PC-3 (cell line): ENCODE measurements around the gene CALML4. TPM values are rescaled to one million over a fixed set of nuclear protein-coding genes. Genes with fewer than 3 reads are reported as not detected.
"Not testable (repeated sequence)": the region's sequence is repeated elsewhere in the genome, so short reads cannot be mapped to it uniquely, and the experiment has no call there.

Experiments
- ATAC-seq: fragments of 200-7000 bp; cut with Tn5 transposase; 2 replicates; pipeline ENCODE4 v1.9.1; 2020; ENCODE audit warnings: mild to moderate bottlenecking, moderate library complexity
- BruUV-seq: library from RNA; stranded (reverse); fragments of 400-500 nt; replicated peaks from 2 replicates; lab custom pipeline; 2021; lab: Mats Ljungman, UMichigan
- CTCF ChIA-PET: fragments of 300-600 bp; sonication (Branson Sonifier 250); formaldehyde crosslinking; loops from one replicate; lab custom pipeline; 2022; ENCODE audit warnings: antibody characterized with exemption; lab: Charles Lee
- POLR2A ChIA-PET: fragments of 300-600 bp; sonication (Branson Sonifier 250); formaldehyde crosslinking; loops from one replicate; lab custom pipeline; 2022; ENCODE audit warnings: antibody characterized with exemption; ENCODE audit not compliant: unreplicated experiment; lab: Charles Lee
- DNase-seq: peaks from one replicate; pipeline ENCODE4 v3.0.0-alpha.2; 2015
- H2AFZ ChIP-seq: fragments of 300-600 bp; sonication (generic); 2 replicates; pipeline ENCODE4 v1.6.0; 2016; ENCODE audit warnings: antibody characterized with exemption, low read length
- H3F3A ChIP-seq: fragments of 300-600 bp; sonication (generic); one replicate; pipeline ENCODE4 v1.6.0; 2017; ENCODE audit warnings: antibody characterized with exemption, low read length, control low read depth, mild to moderate bottlenecking; ENCODE audit not compliant: unreplicated experiment
- H3K27ac ChIP-seq: fragments of 300-600 bp; sonication (generic); 2 replicates; pipeline ENCODE4 v1.5.1; 2016; ENCODE audit warnings: mild to moderate bottlenecking, low read length
- H3K27me3 ChIP-seq: fragments of 300-600 bp; sonication (generic); 2 replicates; pipeline ENCODE4 v1.6.1; 2016; ENCODE audit warnings: low read length, mixed read lengths
- H3K36me3 ChIP-seq: fragments of 300-600 bp; sonication (generic); 2 replicates; pipeline ENCODE4 v1.6.1; 2016; ENCODE audit warnings: low read depth, mixed run types, low read length, mixed read lengths
- H3K4me1 ChIP-seq: fragments of 300-600 bp; sonication (generic); 2 replicates; pipeline ENCODE4 v1.5.1; 2016; ENCODE audit warnings: low read length; ENCODE audit not compliant: insufficient read depth
- H3K4me2 ChIP-seq: fragments of 300-600 bp; sonication (generic); 2 replicates; pipeline ENCODE4 v1.6.0; 2016; ENCODE audit warnings: low read length
- H3K4me3 ChIP-seq: fragments of 300-600 bp; sonication (generic); 2 replicates; pipeline ENCODE4 v1.5.1; 2016; ENCODE audit warnings: mild to moderate bottlenecking, low read length, mixed read lengths
- H3K79me2 ChIP-seq: fragments of 300-600 bp; sonication (generic); 2 replicates; pipeline ENCODE4 v1.6.1; 2017; ENCODE audit warnings: low read length, mixed read lengths
- H3K9ac ChIP-seq: fragments of 300-600 bp; sonication (generic); 2 replicates; pipeline ENCODE4 v1.6.0; 2016; ENCODE audit warnings: mild to moderate bottlenecking, low read length
- H3K9me2 ChIP-seq: fragments of 300-600 bp; sonication (generic); replicated peaks from 2 replicates; pipeline ENCODE4 v1.6.1; 2016; ENCODE audit warnings: mixed run types, low read length, mixed read lengths
- H3K9me3 ChIP-seq: fragments of 300-600 bp; sonication (generic); 2 replicates; pipeline ENCODE4 v1.6.1; 2016; ENCODE audit warnings: low read length, mixed read lengths
- H4K20me1 ChIP-seq: fragments of 300-600 bp; sonication (generic); 2 replicates; pipeline ENCODE4 v1.6.1; 2016; ENCODE audit warnings: low read length, mixed read lengths
- CTCF ChIP-seq: fragments of 300-600 bp; sonication (generic); conservative IDR thresholded peaks from 2 replicates; pipeline ENCODE4 v1.5.1; 2017; ENCODE audit warnings: antibody characterized with exemption, low read depth, mild to moderate bottlenecking, low read length
- EZH2 ChIP-seq: fragments of 300-600 bp; sonication (generic); IDR thresholded peaks from one replicate; pipeline ENCODE4 v1.6.1; 2017; ENCODE audit warnings: antibody characterized with exemption, mild to moderate bottlenecking, low read length; ENCODE audit not compliant: unreplicated experiment
- EZH2phosphoT487 ChIP-seq: fragments of 300-600 bp; sonication (generic); IDR thresholded peaks from 2 replicates; pipeline ENCODE4 v1.6.1; 2018; ENCODE audit warnings: mild to moderate bottlenecking, antibody characterized with exemption, low read length, borderline replicate concordance
- intact Hi-C: fragments of 100-400 bp; cut with micrococcal nuclease; formaldehyde crosslinking; loops from 2 replicates; pipeline ENCODE4 v1.9.0; 2023
- total RNA-seq: library from RNA; depleted of rRNA; stranded (reverse); fragments of >200 nt; gene quantifications from 2 replicates; pipeline ENCODE4 v1.2.3, GENCODE V29; 2014

Gene CALML4
- total RNA-seq, 1 experiment from 2014 or later: 4.8 TPM

- DNase-seq, H3K36me3 ChIP-seq, H3K27ac ChIP-seq, BruUV-seq, intact Hi-C loops, H3K9me2 ChIP-seq, H4K20me1 ChIP-seq, H2AFZ ChIP-seq, H3K4me3 ChIP-seq, H3K4me1 ChIP-seq, H3K9me3 ChIP-seq, POLR2A ChIA-PET, ATAC-seq, H3K4me2 ChIP-seq, H3K27me3 ChIP-seq, H3K9ac ChIP-seq, CTCF ChIA-PET, H3F3A ChIP-seq: not testable (repeated sequence)
- peaks cover 65% of the 10 kb centered on the region for H3K79me2 ChIP-seq
Observed at GRCh38 chr15:68221530-68222431, 16.6 kb upstream of the CALML4 start.

- Histone ChIP-seq H3F3A (no peaks in the 10 kb centered on the region), H3K79me2 (peaks cover 65% of the 10 kb centered on the region), H3K36me3 (peaks cover 3% of the 10 kb centered on the region; the same call in 1 of the 2 replicates), H3K4me1 (no peaks in the 10 kb centered on the region), H3K9ac (no peak overlapping the region), H2AFZ (no peak overlapping the region), H3K4me3 (no peak overlapping the region), H3K27ac (no peak overlapping the region), H4K20me1 (0 out of 2 replicates have a peak, but pooled peaks cover 7% of the 10 kb centered on the region), H3K9me2 (no peaks in the 10 kb centered on the region), H3K4me2 (no peak overlapping the region), H3K27me3 (no peaks in the 10 kb centered on the region), H3K9me3 (no peaks in the 10 kb centered on the region)
- BruUV-seq: no TSS peak
- ATAC-seq: no peak
- DNase-seq: no peak
- intact Hi-C loops: no loop called here
- ChIA-PET POLR2A (no interaction called here), CTCF (no interaction called here)
- TF ChIP-seq CTCF (no peak), EZH2 (no peak), EZH2phosphoT487 (no peak)
Observed at GRCh38 chr15:68220967-68221366, 15.8 kb upstream of the CALML4 start.

GRCh38 chr15:68220489-68220888, 15.4 kb upstream of the CALML4 start:
- H3K27me3 ChIP-seq: no peaks in the 10 kb centered on the region
- no peaks in the 10 kb centered on the region for H3K9me3 ChIP-seq
- H2AFZ ChIP-seq: no peak overlapping the region
- CTCF ChIA-PET: no interaction called here
- 0 out of 2 replicates have a peak, but pooled peaks cover 7% of the 10 kb centered on the region for H4K20me1 ChIP-seq
- intact Hi-C loops: no loop called here
- H3K27ac ChIP-seq: no peak overlapping the region
- H3K4me3 ChIP-seq: no peak overlapping the region
- H3K9me2 ChIP-seq: no peaks in the 10 kb centered on the region
- BruUV-seq: no TSS peak
- POLR2A ChIA-PET: no interaction called here
- DNase-seq (no peak), ATAC-seq (no peak)
- no peak overlapping the region for H3K9ac ChIP-seq
- no peak for TF ChIP-seq EZH2
- no peak for TF ChIP-seq CTCF
- no peak for TF ChIP-seq EZH2phosphoT487
- H3F3A ChIP-seq: no peaks in the 10 kb centered on the region
- no peaks in the 10 kb centered on the region for H3K4me1 ChIP-seq
- H3K36me3 ChIP-seq: peaks cover 3% of the 10 kb centered on the region; the same call in 1 of the 2 replicates
- H3K79me2 ChIP-seq: peaks cover 65% of the 10 kb centered on the region
- no peak overlapping the region for H3K4me2 ChIP-seq
